ENCODE measurements around the gene SEZ6.

GRCh38 chr17:29049541-29050145, 43.8 kb upstream of the SEZ6 start:
- TF ChIP-seq CTCF (IDR thresholded peaks at IDR 0.05) (no peak), POLR2A (IDR thresholded peaks at IDR 0.05) (no peak)
